Neural cell (in vitro differentiated cells): ENCODE results near the gene TIMMDC1. TPM values are rescaled to one million over a fixed set of nuclear protein-coding genes. Genes with fewer than 3 reads are reported as not detected.

Experiments
- H2AFZ ChIP-seq: fragments of 200-600, 300-800 bp; sonication (generic), shearing (Covaris generic); 2 replicates; pipeline ENCODE4 v1.6.0; 2014; ENCODE audit warnings: low read depth, mild to moderate bottlenecking, antibody characterized with exemption, low read length, moderate library complexity
- H3F3A ChIP-seq: fragments of 200-600 bp; shearing (Covaris generic); 2 replicates; pipeline ENCODE4 v1.6.1; 2016; ENCODE audit warnings: mild to moderate bottlenecking, moderate library complexity, mixed read lengths, antibody characterized with exemption, low read length; ENCODE audit not compliant: insufficient read depth, poor library complexity, severe bottlenecking
- H3K27ac ChIP-seq: fragments of 200-600, 300-800 bp; sonication (generic), shearing (Covaris generic); 2 replicates; pipeline ENCODE4 v1.5.1; 2014; ENCODE audit warnings: mild to moderate bottlenecking, low read length, moderate library complexity
- H3K27me3 ChIP-seq: fragments of 300-800, 200-600 bp; sonication (generic), shearing (Covaris generic); 2 replicates; pipeline ENCODE4 v1.6.0; 2014; ENCODE audit warnings: mild to moderate bottlenecking, low read depth, low read length, moderate library complexity; ENCODE audit not compliant: insufficient read depth
- H3K36me3 ChIP-seq: fragments of 300-800, 200-600 bp; sonication (generic), shearing (Covaris generic); 2 replicates; pipeline ENCODE4 v1.5.1; 2014; ENCODE audit warnings: mild to moderate bottlenecking, antibody characterized with exemption, low read length, moderate library complexity; ENCODE audit not compliant: insufficient read depth
- H3K4me2 ChIP-seq: fragments of 300-800, 200-600 bp; sonication (generic), shearing (Covaris generic); 2 replicates; pipeline ENCODE4 v1.6.0; 2014; ENCODE audit warnings: mild to moderate bottlenecking, low read length
- H3K4me3 ChIP-seq: fragments of 300-800, 200-600 bp; sonication (generic), shearing (Covaris generic); 2 replicates; pipeline ENCODE4 v1.5.1; 2014; ENCODE audit warnings: mild to moderate bottlenecking, low read length, moderate library complexity
- H3K79me2 ChIP-seq: fragments of 200-600 bp; shearing (Covaris generic); replicated peaks from 2 replicates; pipeline ENCODE4 v1.6.0; 2014; ENCODE audit warnings: mild to moderate bottlenecking, low read length, moderate library complexity; ENCODE audit not compliant: insufficient read depth
- H3K9ac ChIP-seq: fragments of 300-800, 200-600 bp; sonication (generic), shearing (Covaris generic); 2 replicates; pipeline ENCODE4 v1.6.1; 2016; ENCODE audit warnings: mild to moderate bottlenecking, low read length, mixed read lengths
- H3K9me2 ChIP-seq: fragments of 200-600 bp; shearing (Covaris generic); 2 replicates; pipeline ENCODE4 v1.6.1; 2016; ENCODE audit warnings: mild to moderate bottlenecking, low read length, mixed read lengths; ENCODE audit not compliant: insufficient read depth
- H3K9me3 ChIP-seq: fragments of 200-600, 300-800 bp; sonication (generic), shearing (Covaris generic); 2 replicates; pipeline ENCODE4 v1.6.1; 2016; ENCODE audit warnings: mild to moderate bottlenecking, mixed run types, low read length, moderate library complexity, mixed read lengths
- H4K20me1 ChIP-seq: fragments of 200-600 bp; shearing (Covaris generic); 2 replicates; pipeline ENCODE4 v1.6.1; 2016; ENCODE audit warnings: mild to moderate bottlenecking, mixed run types; ENCODE audit not compliant: insufficient read depth
- EP300 ChIP-seq: fragments of 450-650 bp; conservative IDR thresholded peaks from 2 replicates; pipeline ENCODE4 v1.6.1; 2014; ENCODE audit warnings: antibody characterized with exemption, mild to moderate bottlenecking, moderate library complexity; ENCODE audit not compliant: poor library complexity, severe bottlenecking
- EZH2 ChIP-seq: fragments of 200-600, 300-800 bp; shearing (Covaris generic), sonication (generic); IDR thresholded peaks from 2 replicates; pipeline ENCODE4 v1.6.1; 2014; ENCODE audit warnings: antibody characterized with exemption, low read length, borderline replicate concordance, mild to moderate bottlenecking; ENCODE audit not compliant: insufficient read depth, poor library complexity, severe bottlenecking
- MXI1 ChIP-seq: fragments of 450-650 bp; conservative IDR thresholded peaks from 2 replicates; pipeline ENCODE4 v1.6.1; 2014; ENCODE audit warnings: antibody characterized with exemption, mild to moderate bottlenecking; ENCODE audit not compliant: poor library complexity, severe bottlenecking
- POLR2AphosphoS5 ChIP-seq: IDR thresholded peaks from 2 replicates; pipeline ENCODE4 v1.6.1; 2012
- RAD21 ChIP-seq: fragments of 450-650 bp; conservative IDR thresholded peaks from 2 replicates; pipeline ENCODE4 v1.6.1; 2014; ENCODE audit warnings: antibody characterized with exemption, mild to moderate bottlenecking, moderate library complexity
- REST ChIP-seq: IDR thresholded peaks from 2 replicates; pipeline ENCODE4 v1.6.1; 2012; ENCODE audit warnings: borderline replicate concordance
- SMC3 ChIP-seq: fragments of 450-650 bp; conservative IDR thresholded peaks from 2 replicates; pipeline ENCODE4 v1.6.1; 2014; ENCODE audit warnings: antibody characterized with exemption, mild to moderate bottlenecking, moderate library complexity; ENCODE audit not compliant: poor library complexity
- TAF1 ChIP-seq: IDR thresholded peaks from 2 replicates; pipeline ENCODE4 v1.6.1; 2012; ENCODE audit warnings: low read depth
- polyA plus RNA-seq: library from polyadenylated mRNA; depleted of rRNA; stranded (reverse); fragments of >200 nt; gene quantifications from 2 replicates; pipeline ENCODE4 v1.2.3, GENCODE V29; 2014
- TF ChIP-seq, protein P1 (sequence below): fragments of 450-650 bp; IDR thresholded peaks from 2 replicates; pipeline ENCODE4 v1.5.1; 2014; ENCODE audit warnings: antibody characterized with exemption, mild to moderate bottlenecking, moderate library complexity; ENCODE audit not compliant: poor library complexity, severe bottlenecking

Gene TIMMDC1
- polyA plus RNA-seq, 1 donor from 2014 or later, result 110 TPM

DNA sequence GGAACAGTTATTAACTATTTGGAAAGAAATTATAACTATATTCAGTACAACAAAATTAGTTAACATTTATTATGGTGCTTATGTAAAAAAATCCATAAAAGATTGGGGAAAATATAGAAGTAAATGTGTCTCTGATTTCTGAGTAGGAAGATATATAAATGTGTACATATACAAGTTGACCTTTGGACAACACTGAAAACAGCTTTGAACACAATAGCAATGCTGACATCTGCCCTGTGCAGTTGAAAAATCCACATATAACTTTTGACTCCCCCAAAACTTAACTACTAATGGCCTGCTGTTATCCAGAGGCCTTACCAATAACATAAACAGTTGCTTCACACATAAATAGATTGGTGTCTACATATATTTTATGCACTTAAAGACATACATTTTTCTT lies 12.3 kb downstream of the TIMMDC1 start:
- no peaks in the 10 kb centered on the region for H3K9me2 ChIP-seq
- no peak overlapping the region for H3K9ac ChIP-seq

DNA sequence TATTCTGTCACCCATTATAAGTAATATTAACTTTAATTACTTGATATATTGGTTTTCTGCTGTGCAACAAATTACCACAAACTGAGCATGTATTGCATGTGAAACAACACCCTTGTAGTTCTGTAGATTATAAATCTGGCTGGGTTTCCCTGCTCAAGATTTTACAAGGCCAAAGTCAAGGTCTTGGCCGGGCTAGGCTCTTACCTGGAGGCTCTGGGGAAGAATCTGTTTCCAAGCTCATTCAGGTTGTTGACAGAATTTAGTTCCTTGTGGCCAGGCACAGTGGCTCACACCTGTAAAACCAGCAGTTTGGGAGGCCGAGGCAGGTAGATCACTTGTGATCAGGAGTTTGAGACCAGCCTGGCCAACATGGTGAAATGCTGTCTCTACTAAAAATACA lies 16.3 kb downstream of the TIMMDC1 start:
- no peak overlapping the region for H2AFZ ChIP-seq
- H3K9ac ChIP-seq, result no peak overlapping the region
- no peak overlapping the region for H3K4me3 ChIP-seq
- no peaks in the 10 kb centered on the region for H3F3A ChIP-seq
- H3K79me2 ChIP-seq, result no peaks in the 10 kb centered on the region
- no peaks in the 10 kb centered on the region for H4K20me1 ChIP-seq
- peaks cover 7% of the 10 kb centered on the region for H3K9me3 ChIP-seq
- no peaks in the 10 kb centered on the region for H3K9me2 ChIP-seq
- no peak overlapping the region for H3K27ac ChIP-seq
- no peak overlapping the region for H3K4me2 ChIP-seq
- peaks cover 7% of the 10 kb centered on the region for H3K36me3 ChIP-seq
- no peaks in the 10 kb centered on the region for H3K27me3 ChIP-seq
- TF ChIP-seq POLR2AphosphoS5 (no peak), RAD21 (no peak), REST (no peak), TAF1 (no peak), SMC3 (no peak), MXI1 (no peak), EZH2 (no peak), EP300 (no peak)

More for the DNA sequence above, 12.3 kb downstream of the TIMMDC1 start:
- Histone ChIP-seq H3K4me2 (no peak overlapping the region), H2AFZ (no peak overlapping the region), H4K20me1 (no peaks in the 10 kb centered on the region), H3K4me3 (no peak overlapping the region), H3F3A (no peaks in the 10 kb centered on the region), H3K27me3 (no peaks in the 10 kb centered on the region), H3K79me2 (no peaks in the 10 kb centered on the region), H3K27ac (no peak overlapping the region), H3K36me3 (no peaks in the 10 kb centered on the region), H3K9me3 (no peaks in the 10 kb centered on the region)
- TF ChIP-seq MXI1 (no peak), REST (no peak), EZH2 (no peak), RAD21 (no peak), TAF1 (no peak), POLR2AphosphoS5 (no peak), SMC3 (no peak), EP300 (no peak)
- TF ChIP-seq, protein P1, sequence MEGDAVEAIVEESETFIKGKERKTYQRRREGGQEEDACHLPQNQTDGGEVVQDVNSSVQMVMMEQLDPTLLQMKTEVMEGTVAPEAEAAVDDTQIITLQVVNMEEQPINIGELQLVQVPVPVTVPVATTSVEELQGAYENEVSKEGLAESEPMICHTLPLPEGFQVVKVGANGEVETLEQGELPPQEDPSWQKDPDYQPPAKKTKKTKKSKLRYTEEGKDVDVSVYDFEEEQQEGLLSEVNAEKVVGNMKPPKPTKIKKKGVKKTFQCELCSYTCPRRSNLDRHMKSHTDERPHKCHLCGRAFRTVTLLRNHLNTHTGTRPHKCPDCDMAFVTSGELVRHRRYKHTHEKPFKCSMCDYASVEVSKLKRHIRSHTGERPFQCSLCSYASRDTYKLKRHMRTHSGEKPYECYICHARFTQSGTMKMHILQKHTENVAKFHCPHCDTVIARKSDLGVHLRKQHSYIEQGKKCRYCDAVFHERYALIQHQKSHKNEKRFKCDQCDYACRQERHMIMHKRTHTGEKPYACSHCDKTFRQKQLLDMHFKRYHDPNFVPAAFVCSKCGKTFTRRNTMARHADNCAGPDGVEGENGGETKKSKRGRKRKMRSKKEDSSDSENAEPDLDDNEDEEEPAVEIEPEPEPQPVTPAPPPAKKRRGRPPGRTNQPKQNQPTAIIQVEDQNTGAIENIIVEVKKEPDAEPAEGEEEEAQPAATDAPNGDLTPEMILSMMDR, result no peak
